ENCODE measurements around the gene ZNF385B.

Gene ZNF385B

DNA sequence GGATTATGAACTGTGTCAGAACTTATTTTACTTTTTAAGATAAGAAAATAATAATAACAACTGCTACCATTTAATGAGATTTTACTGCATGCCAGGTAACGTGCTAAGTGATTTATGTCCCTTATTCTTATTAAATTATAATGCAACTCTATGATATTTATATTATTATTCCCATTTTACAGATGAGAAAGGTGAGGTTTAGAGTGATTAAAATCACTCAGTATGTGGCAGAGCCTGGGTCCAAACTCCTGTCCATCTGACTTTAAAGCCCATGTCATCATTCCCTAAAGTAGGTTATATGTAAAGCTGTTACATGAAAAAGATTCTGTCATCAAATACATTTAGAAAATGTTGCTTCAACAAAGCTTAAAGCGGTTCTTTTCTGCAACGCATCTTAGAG lies 308.0 kb downstream of the ZNF385B start:
- TF ChIP-seq CTCF (IDR thresholded peaks at IDR 0.05): no peak
- H3K36me3 ChIP-seq: no peaks in the 10 kb centered on the region
- no peak overlapping the region for H3K27ac ChIP-seq
- no peaks in the 10 kb centered on the region for H3K4me1 ChIP-seq (ENCODE audit: control insufficient read depth in 1 of 2, insufficient read depth in 1 of 2, low read depth in 1 of 2, low read length in 1 of 2)
- no peaks in the 10 kb centered on the region for H3K9me3 ChIP-seq
- no peaks in the 10 kb centered on the region for H3K27me3 ChIP-seq
- no peak overlapping the region for H3K4me3 ChIP-seq (ENCODE audit: low read depth in 1 of 2, low read length in 1 of 2)

DNA sequence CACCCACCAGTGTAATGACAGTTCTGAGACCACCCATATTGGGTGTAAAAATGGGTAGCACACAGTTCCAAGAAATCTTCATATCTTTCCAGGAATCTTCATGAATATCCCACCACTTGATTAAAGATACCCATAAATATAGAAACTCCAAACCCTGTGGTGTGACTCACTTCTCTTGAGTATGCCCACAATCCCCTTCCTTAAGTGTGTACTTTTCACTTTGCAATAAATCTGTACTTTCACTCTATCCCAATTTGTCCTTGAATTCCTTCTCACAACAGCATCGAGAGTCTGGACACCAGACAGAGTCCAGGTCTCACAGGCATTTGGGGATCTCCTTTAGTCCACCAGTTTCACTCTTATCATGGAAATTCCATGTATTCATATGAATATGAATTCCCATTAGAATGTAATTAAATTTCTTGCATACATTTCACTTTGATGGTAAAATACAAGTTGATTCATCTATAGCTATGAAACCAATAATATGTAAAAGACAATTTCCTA lies 309.8 kb downstream of the ZNF385B start:
- Histone ChIP-seq H3K9me3 (no peaks in the 10 kb centered on the region), H3K27me3 (no peaks in the 10 kb centered on the region), H3K27ac (no peak overlapping the region), H3K4me3 (ENCODE audit: low read depth in 1 of 2, low read length in 1 of 2) (no peak overlapping the region), H3K36me3 (no peaks in the 10 kb centered on the region), H3K4me1 (ENCODE audit: control insufficient read depth in 1 of 2, insufficient read depth in 1 of 2, low read depth in 1 of 2, low read length in 1 of 2) (no peaks in the 10 kb centered on the region)
- no peak for TF ChIP-seq CTCF (IDR thresholded peaks at IDR 0.05)

GRCh38 chr2:179550849-179551248 lies 310.6 kb downstream of the ZNF385B start:
- no peak overlapping the region for H3K27ac ChIP-seq
- no peaks in the 10 kb centered on the region for H3K36me3 ChIP-seq
- TF ChIP-seq CTCF (IDR thresholded peaks at IDR 0.05): no peak
- no peak overlapping the region for H3K4me3 ChIP-seq (ENCODE audit: low read depth in 1 of 2, low read length in 1 of 2)
- H3K4me1 ChIP-seq (ENCODE audit: control insufficient read depth in 1 of 2, insufficient read depth in 1 of 2, low read depth in 1 of 2, low read length in 1 of 2): no peaks in the 10 kb centered on the region
- no peaks in the 10 kb centered on the region for H3K27me3 ChIP-seq
- H3K9me3 ChIP-seq: no peaks in the 10 kb centered on the region

- H3K4me1 ChIP-seq (ENCODE audit: control insufficient read depth in 1 of 2, insufficient read depth in 1 of 2, low read depth in 1 of 2, low read length in 1 of 2): no peaks in the 10 kb centered on the region
- no peak for TF ChIP-seq CTCF (IDR thresholded peaks at IDR 0.05)
- no peaks in the 10 kb centered on the region for H3K9me3 ChIP-seq
- no peaks in the 10 kb centered on the region for H3K27me3 ChIP-seq
- no peak overlapping the region for H3K27ac ChIP-seq
- H3K36me3 ChIP-seq: no peaks in the 10 kb centered on the region
- H3K4me3 ChIP-seq (ENCODE audit: low read depth in 1 of 2, low read length in 1 of 2): no peak overlapping the region
These were observed 311.2 kb downstream of the ZNF385B start for GRCh38 chr2:179550214-179550613.

DNA sequence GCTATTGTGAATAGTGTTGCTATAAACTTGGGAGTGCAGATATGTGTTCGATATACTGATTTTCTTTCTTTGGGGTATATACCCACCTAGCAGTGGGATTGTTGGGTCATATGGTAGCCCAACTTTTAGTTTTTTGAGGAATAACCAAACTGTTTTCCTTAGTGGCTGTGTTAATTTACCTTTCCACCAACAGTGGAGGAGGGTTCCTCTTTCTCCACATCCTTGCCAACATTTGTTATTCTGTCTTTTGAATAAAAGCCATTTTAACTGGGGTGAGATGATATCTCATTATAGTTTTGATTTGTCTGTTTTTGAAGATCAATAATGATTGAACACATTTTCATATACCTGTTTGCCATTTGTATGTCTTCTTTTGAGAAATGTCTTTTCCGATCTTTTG lies 314.8 kb downstream of the ZNF385B start:
- TF ChIP-seq CTCF (IDR thresholded peaks at IDR 0.05): no peak
- Histone ChIP-seq H3K9me3 (no peaks in the 10 kb centered on the region), H3K4me1 (ENCODE audit: control insufficient read depth in 1 of 2, insufficient read depth in 1 of 2, low read depth in 1 of 2, low read length in 1 of 2) (no peaks in the 10 kb centered on the region), H3K27ac (no peak overlapping the region), H3K36me3 (no peaks in the 10 kb centered on the region), H3K27me3 (no peaks in the 10 kb centered on the region), H3K4me3 (ENCODE audit: low read depth in 1 of 2, low read length in 1 of 2) (no peak overlapping the region)

GRCh38 chr2:179545024-179545423 lies 316.4 kb downstream of the ZNF385B start:
- Histone ChIP-seq H3K27me3 (no peaks in the 10 kb centered on the region), H3K36me3 (no peaks in the 10 kb centered on the region), H3K4me1 (ENCODE audit: control insufficient read depth in 1 of 2, insufficient read depth in 1 of 2, low read depth in 1 of 2, low read length in 1 of 2) (no peaks in the 10 kb centered on the region), H3K9me3 (no peaks in the 10 kb centered on the region), H3K4me3 (ENCODE audit: low read depth in 1 of 2, low read length in 1 of 2) (no peak overlapping the region), H3K27ac (no peak overlapping the region)
- TF ChIP-seq CTCF (IDR thresholded peaks at IDR 0.05): no peak
